ENCODE results near the gene SLC66A1.

Gene SLC66A1

GRCh38 chr1:19374926-19375325 lies 62.8 kb downstream of the SLC66A1 start:
- peaks cover 7% of the 10 kb centered on the region for H3K9me3 ChIP-seq (ENCODE audit: severe bottlenecking)
- H3K27me3 ChIP-seq (ENCODE audit: insufficient read depth, low read depth, severe bottlenecking) = no peaks in the 10 kb centered on the region
- no peak for TF ChIP-seq CTCF (IDR thresholded peaks at IDR 0.05; ENCODE audit: low read depth, low read length)
- H3K27ac ChIP-seq = no peak overlapping the region
- no peak overlapping the region for H3K4me3 ChIP-seq (ENCODE audit: low read depth, low read length)
- no peak for DNase-seq
- H3K36me3 ChIP-seq = peaks cover 34% of the 10 kb centered on the region

- no peak for DNase-seq
- Histone ChIP-seq H3K27ac (no peak overlapping the region), H3K9me3 (ENCODE audit: severe bottlenecking) (peaks cover 7% of the 10 kb centered on the region), H3K4me3 (ENCODE audit: low read depth, low read length) (no peak overlapping the region), H3K27me3 (ENCODE audit: insufficient read depth, low read depth, severe bottlenecking) (no peaks in the 10 kb centered on the region), H3K36me3 (peaks cover 34% of the 10 kb centered on the region)
- TF ChIP-seq CTCF (IDR thresholded peaks at IDR 0.05; ENCODE audit: low read depth, low read length) = no peak
Measured at GRCh38 chr1:19375631-19376400, 63.7 kb downstream of the SLC66A1 start.

- H3K36me3 ChIP-seq = peaks cover 38% of the 10 kb centered on the region
- no peak overlapping the region for H3K4me3 ChIP-seq (ENCODE audit: low read depth, low read length)
- DNase-seq = no peak
- no peaks in the 10 kb centered on the region for H3K27me3 ChIP-seq (ENCODE audit: insufficient read depth, low read depth, severe bottlenecking)
- no peak overlapping the region for H3K27ac ChIP-seq
- peaks cover 7% of the 10 kb centered on the region for H3K9me3 ChIP-seq (ENCODE audit: severe bottlenecking)
- TF ChIP-seq CTCF (IDR thresholded peaks at IDR 0.05; ENCODE audit: low read depth, low read length) = no peak
Measured at GRCh38 chr1:19376428-19377372, 64.6 kb downstream of the SLC66A1 start.

GRCh38 chr1:19377812-19378718 lies 65.9 kb downstream of the SLC66A1 start:
- Histone ChIP-seq H3K4me3 (ENCODE audit: low read depth, low read length) (no peak overlapping the region), H3K27me3 (ENCODE audit: insufficient read depth, low read depth, severe bottlenecking) (no peaks in the 10 kb centered on the region), H3K36me3 (peaks cover 43% of the 10 kb centered on the region), H3K27ac (peak overlapping the region; percentile 25), H3K9me3 (ENCODE audit: severe bottlenecking) (peaks cover 7% of the 10 kb centered on the region)
- DNase-seq = peak; percentile 39
- TF ChIP-seq CTCF (IDR thresholded peaks at IDR 0.05; ENCODE audit: low read depth, low read length) = no peak
